Measurements from ENCODE around the gene FANCM. TPM values are rescaled to one million over a fixed set of nuclear protein-coding genes. Genes with fewer than 3 reads are reported as not detected.

The FANCM gene
- total and polyA plus RNA-seq, 2 experiments from 2014 or later, result 19.6 to 21.1 TPM

- no peak for DNase-seq (ENCODE audit: low spot score)
- no peak for ATAC-seq
- Histone ChIP-seq H3K36me3 (ENCODE audit: insufficient read depth) (peaks cover 63% of the 10 kb centered on the region), H2AFZ (no peak overlapping the region), H3K9me2 (ENCODE audit: insufficient read depth) (no peaks in the 10 kb centered on the region), H4K20me1 (replicated peaks; ENCODE audit: insufficient read depth) (peaks cover 16% of the 10 kb centered on the region), H3K27me3 (ENCODE audit: insufficient read depth) (no peaks in the 10 kb centered on the region), H3F3A (replicated peaks; ENCODE audit: low read depth) (no peaks in the 10 kb centered on the region; the same call in 1 of the 2 replicates), H3K27ac (ENCODE audit: low read depth) (no peak overlapping the region), H3K4me3 (no peak overlapping the region), H3K79me2 (replicated peaks; ENCODE audit: insufficient read depth) (no peaks in the 10 kb centered on the region), H3K4me2 (no peak overlapping the region), H3K4me1 (ENCODE audit: insufficient read depth) (no peaks in the 10 kb centered on the region)
- Mint-ChIP-seq H3K4me1 (no peaks in the 10 kb centered on the region), H3K27me3 (ENCODE audit: insufficient read depth, low read depth, poor library complexity) (no peaks in the 10 kb centered on the region), H3K27ac (no peak overlapping the region), H3K9me3 (no peaks in the 10 kb centered on the region), H3K4me3 (no peak overlapping the region), H3K36me3 (ENCODE audit: low read depth) (peaks cover 79% of the 10 kb centered on the region)
- TF ChIP-seq STAT1 (IDR thresholded peaks at IDR 0.05; ENCODE audit: unreplicated experiment), result no peak
- TF ChIP-seq ZNF114 (CRISPR knock-in tag; IDR thresholded peaks at IDR 0.05), result no peak
- no peak for TF ChIP-seq CREB1 (CRISPR knock-in tag; IDR thresholded peaks at IDR 0.05; ENCODE audit: low read depth)
- TF ChIP-seq EZH2 (IDR thresholded peaks at IDR 0.05; ENCODE audit: low read depth, unreplicated experiment), result no peak
- no peak for TF ChIP-seq ZNF462 (CRISPR knock-in tag; IDR thresholded peaks at IDR 0.05)
- no peak for TF ChIP-seq JUNB (IDR thresholded peaks at IDR 0.05; ENCODE audit: unreplicated experiment)
- TF ChIP-seq NANOG (IDR thresholded peaks at IDR 0.05; ENCODE audit: borderline replicate concordance), result no peak
- no peak for TF ChIP-seq ETS1 (IDR thresholded peaks at IDR 0.05)
- no peak for TF ChIP-seq CTCF (conservative IDR thresholded peaks at IDR 0.05; ENCODE audit: low read depth in 2 of 2)
- no peak for TF ChIP-seq REST (IDR thresholded peaks at IDR 0.05; ENCODE audit: unreplicated experiment)
- no peak for TF ChIP-seq EZH2phosphoT487 (IDR thresholded peaks at IDR 0.05; ENCODE audit: unreplicated experiment)
- no peak for TF ChIP-seq POLR2AphosphoS5 (IDR thresholded peaks at IDR 0.05; ENCODE audit: low read depth)
- no peak for TF ChIP-seq ZNF331 (CRISPR knock-in tag; IDR thresholded peaks at IDR 0.05; ENCODE audit: low read depth)
These were observed 17.1 kb upstream of the FANCM start for GRCh38 chr14:45118594-45118993.

Data from GM23338 (cell line).